HL-60 (cell line): ENCODE measurements around the gene PHETA2.

Source experiments
- CTCF ChIP-seq: IDR thresholded peaks from one replicate; pipeline ENCODE4 v1.5.1; 2011; ENCODE audit warnings: low read length, control low read depth, inconsistent platforms; ENCODE audit not compliant: insufficient read depth
- REST ChIP-seq: IDR thresholded peaks from 2 replicates; pipeline ENCODE4 v1.6.1; 2012; ENCODE audit warnings: low read depth; ENCODE audit not compliant: insufficient replicate concordance

- TF ChIP-seq REST (no peak), CTCF (no peak)
Measured at GRCh38 chr22:42069801-42070516, 4.1 kb upstream of the PHETA2 start.
